WTC11 (cell line): ENCODE results near the gene RHOH. TPM values are rescaled to one million over a fixed set of nuclear protein-coding genes. Genes with fewer than 3 reads are reported as not detected.

Experiments
- ATAC-seq: fragments of 200-7000 bp; cut with Tn5 transposase; 2 replicates; pipeline ENCODE4 v1.10.0; 2021; ENCODE audit warnings: mild to moderate bottlenecking, moderate library complexity
- CTCF ChIA-PET: fragments of 300-600 bp; sonication (Branson Sonifier 250); formaldehyde crosslinking; loops from one replicate; lab custom pipeline; 2021; ENCODE audit warnings: antibody characterized with exemption; lab: Charles Lee
- POLR2A ChIA-PET: fragments of 350-600 bp; sonication (Branson Sonifier 250); formaldehyde crosslinking; loops from one replicate; lab custom pipeline; 2021; ENCODE audit warnings: antibody characterized with exemption; lab: Charles Lee
- DNase-seq: peaks from one replicate; pipeline ENCODE4 v3.0.0; 2021; ENCODE audit warnings: low spot score
- H3K27ac Mint-ChIP-seq: 2 replicates; pipeline ENCODE4 v1.8.0; 2021; ENCODE audit warnings: mixed read lengths
- H3K27me3 Mint-ChIP-seq: 2 replicates; pipeline ENCODE4 v1.8.0; 2021; ENCODE audit warnings: low read depth, mild to moderate bottlenecking, moderate library complexity, mixed read lengths
- H3K36me3 Mint-ChIP-seq: 2 replicates; pipeline ENCODE4 v1.8.0; 2021; ENCODE audit warnings: mixed read lengths
- H3K4me1 Mint-ChIP-seq: 2 replicates; pipeline ENCODE4 v1.8.0; 2022; ENCODE audit warnings: mixed read lengths
- H3K4me3 Mint-ChIP-seq: 2 replicates; pipeline ENCODE4 v1.8.0; 2021; ENCODE audit warnings: mild to moderate bottlenecking, moderate library complexity, mixed read lengths
- H3K9me3 Mint-ChIP-seq: 2 replicates; pipeline ENCODE4 v1.8.0; 2021; ENCODE audit warnings: mixed read lengths
- AFF4 ChIP-seq: sonication (generic); formaldehyde crosslinking; IDR thresholded peaks from 2 replicates; pipeline ENCODE4 v1.8.1; 2023; ENCODE audit warnings: mild to moderate bottlenecking, missing genetic modification reagents, borderline replicate concordance
- ATF1 ChIP-seq: sonication (generic); formaldehyde crosslinking; IDR thresholded peaks from 2 replicates; pipeline ENCODE4 v1.8.1; 2023; ENCODE audit warnings: mild to moderate bottlenecking, moderate library complexity, missing genetic modification reagents
- CBFB ChIP-seq: sonication (generic); formaldehyde crosslinking; IDR thresholded peaks from 2 replicates; pipeline ENCODE4 v1.8.1; 2022; ENCODE audit warnings: mild to moderate bottlenecking, low read depth, missing genetic modification reagents
- CDX4 ChIP-seq: fragments of 250-450 bp; sonication (Bioruptor Pico); IDR thresholded peaks from 2 replicates; pipeline ENCODE4 v1.9.0; 2021; ENCODE audit warnings: moderate library complexity, mild to moderate bottlenecking, inconsistent platforms, borderline replicate concordance
- EMX1 ChIP-seq: fragments of 250-450 bp; sonication (Bioruptor Pico); IDR thresholded peaks from 2 replicates; pipeline ENCODE4 v1.8.0; 2021; ENCODE audit warnings: mild to moderate bottlenecking
- ESRRA ChIP-seq: sonication (generic); formaldehyde crosslinking; IDR thresholded peaks from 2 replicates; pipeline ENCODE4 v1.8.1; 2022; ENCODE audit warnings: mild to moderate bottlenecking, missing genetic modification reagents, borderline replicate concordance
- FOXJ3 ChIP-seq: sonication (generic); formaldehyde crosslinking; IDR thresholded peaks from 2 replicates; pipeline ENCODE4 v1.9.0; 2021; ENCODE audit warnings: missing genetic modification reagents, mild to moderate bottlenecking, borderline replicate concordance
- MXD4 ChIP-seq: fragments of 250-450 bp; sonication (Bioruptor Pico); IDR thresholded peaks from 2 replicates; pipeline ENCODE4 v1.8.0; 2021; ENCODE audit warnings: mild to moderate bottlenecking, moderate library complexity, borderline replicate concordance
- MYBL2 ChIP-seq: sonication (generic); formaldehyde crosslinking; IDR thresholded peaks from 2 replicates; pipeline ENCODE4 v1.8.1; 2023; ENCODE audit warnings: mild to moderate bottlenecking, moderate library complexity, missing genetic modification reagents
- NFE2L1 ChIP-seq: sonication (generic); formaldehyde crosslinking; IDR thresholded peaks from 2 replicates; pipeline ENCODE4 v1.8.1; 2023; ENCODE audit warnings: missing genetic modification reagents
- OVOL2 ChIP-seq: fragments of 250-450 bp; sonication (Bioruptor Pico); IDR thresholded peaks from 2 replicates; pipeline ENCODE4 v1.9.0; 2021; ENCODE audit warnings: mild to moderate bottlenecking, borderline replicate concordance
- PRRX2 ChIP-seq: fragments of 250-450 bp; sonication (Bioruptor Pico); IDR thresholded peaks from 2 replicates; pipeline ENCODE4 v1.8.0; 2021; ENCODE audit warnings: mild to moderate bottlenecking
- RELA ChIP-seq: sonication (generic); formaldehyde crosslinking; IDR thresholded peaks from 2 replicates; pipeline ENCODE4 v1.8.1; 2022; ENCODE audit warnings: missing genetic modification reagents, mild to moderate bottlenecking, borderline replicate concordance
- SMAD4 ChIP-seq: sonication (generic); formaldehyde crosslinking; IDR thresholded peaks from 2 replicates; pipeline ENCODE4 v1.8.0; 2022; ENCODE audit warnings: mild to moderate bottlenecking, missing genetic modification reagents
- TEAD1 ChIP-seq: sonication (generic); formaldehyde crosslinking; IDR thresholded peaks from 2 replicates; pipeline ENCODE4 v1.8.0; 2022; ENCODE audit warnings: mild to moderate bottlenecking, missing genetic modification reagents
- TEAD4 ChIP-seq: sonication (generic); formaldehyde crosslinking; IDR thresholded peaks from 2 replicates; pipeline ENCODE4 v1.8.0; 2022; ENCODE audit warnings: mild to moderate bottlenecking, missing genetic modification reagents
- USF2 ChIP-seq: sonication (generic); formaldehyde crosslinking; IDR thresholded peaks from 2 replicates; pipeline ENCODE4 v1.8.1; 2023; ENCODE audit warnings: mild to moderate bottlenecking, missing genetic modification reagents, moderate library complexity
- ZBTB21 ChIP-seq: sonication (generic); formaldehyde crosslinking; IDR thresholded peaks from 2 replicates; pipeline ENCODE4 v1.8.1; 2023; ENCODE audit warnings: mild to moderate bottlenecking, missing genetic modification reagents, borderline replicate concordance
- ZMAT4 ChIP-seq: fragments of 250-450 bp; sonication (Bioruptor Pico); IDR thresholded peaks from 2 replicates; pipeline ENCODE4 v1.9.0; 2021; ENCODE audit warnings: mild to moderate bottlenecking
- ZNF121 ChIP-seq: sonication (generic); formaldehyde crosslinking; IDR thresholded peaks from 2 replicates; pipeline ENCODE4 v1.8.0; 2023; ENCODE audit warnings: missing genetic modification reagents
- ZNF317 ChIP-seq: sonication (generic); formaldehyde crosslinking; IDR thresholded peaks from 2 replicates; pipeline ENCODE4 v1.8.1; 2023; ENCODE audit warnings: low read depth, mild to moderate bottlenecking, moderate library complexity, missing genetic modification reagents, borderline replicate concordance
- ZNF416 ChIP-seq: fragments of 250-450 bp; sonication (Bioruptor Pico); IDR thresholded peaks from 2 replicates; pipeline ENCODE4 v1.9.0; 2021; ENCODE audit warnings: mild to moderate bottlenecking, inconsistent platforms
- ZNF425 ChIP-seq: fragments of 250-450 bp; sonication (Bioruptor Pico); conservative IDR thresholded peaks from 2 replicates; pipeline ENCODE4 v1.9.0; 2021; ENCODE audit warnings: mild to moderate bottlenecking
- total RNA-seq: library from RNA; stranded (reverse); gene quantifications from 3 replicates; pipeline ENCODE4 v1.2.3, GENCODE V29; 2021
- TF ChIP-seq, protein P1 (sequence below): sonication (generic); formaldehyde crosslinking; IDR thresholded peaks from 2 replicates; pipeline ENCODE4 v1.8.1; 2022; ENCODE audit warnings: low read depth, missing genetic modification reagents, borderline replicate concordance
- TF ChIP-seq, protein P2 (sequence below): sonication (generic); formaldehyde crosslinking; IDR thresholded peaks from 2 replicates; pipeline ENCODE4 v1.8.1; 2022; ENCODE audit warnings: low read depth, mild to moderate bottlenecking, moderate library complexity, missing genetic modification reagents, borderline replicate concordance

The RHOH gene
- total RNA-seq, 1 experiment from 2014 or later, result 8.7 TPM

- TF ChIP-seq ZMAT4 (CRISPR knock-in tag) (no peak), ZNF121 (no peak), MYBL2 (CRISPR knock-in tag) (no peak), PRRX2 (CRISPR knock-in tag) (no peak), ZNF425 (no peak), ZNF416 (CRISPR knock-in tag) (no peak), ESRRA (CRISPR knock-in tag) (no peak), NFE2L1 (CRISPR knock-in tag) (no peak), TEAD1 (CRISPR knock-in tag) (no peak), TEAD4 (CRISPR knock-in tag) (no peak), ATF1 (CRISPR knock-in tag) (no peak), ZBTB21 (CRISPR knock-in tag) (no peak), CBFB (CRISPR knock-in tag) (no peak), EMX1 (no peak)
- TF ChIP-seq, protein P1, sequence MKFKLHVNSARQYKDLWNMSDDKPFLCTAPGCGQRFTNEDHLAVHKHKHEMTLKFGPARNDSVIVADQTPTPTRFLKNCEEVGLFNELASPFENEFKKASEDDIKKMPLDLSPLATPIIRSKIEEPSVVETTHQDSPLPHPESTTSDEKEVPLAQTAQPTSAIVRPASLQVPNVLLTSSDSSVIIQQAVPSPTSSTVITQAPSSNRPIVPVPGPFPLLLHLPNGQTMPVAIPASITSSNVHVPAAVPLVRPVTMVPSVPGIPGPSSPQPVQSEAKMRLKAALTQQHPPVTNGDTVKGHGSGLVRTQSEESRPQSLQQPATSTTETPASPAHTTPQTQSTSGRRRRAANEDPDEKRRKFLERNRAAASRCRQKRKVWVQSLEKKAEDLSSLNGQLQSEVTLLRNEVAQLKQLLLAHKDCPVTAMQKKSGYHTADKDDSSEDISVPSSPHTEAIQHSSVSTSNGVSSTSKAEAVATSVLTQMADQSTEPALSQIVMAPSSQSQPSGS (CRISPR knock-in tag), result no peak
These were observed 9.6 kb downstream of the RHOH start (continued) for GRCh38 chr4:40206426-40206825.

GRCh38 chr4:40209401-40209800, 12.6 kb downstream of the RHOH start:
- peaks cover 37% of the 10 kb centered on the region for H3K4me1 Mint-ChIP-seq
- H3K9me3 Mint-ChIP-seq, result no peaks in the 10 kb centered on the region
- H3K36me3 Mint-ChIP-seq, result 0 out of 2 replicates have a peak, but pooled peaks cover 2% of the 10 kb centered on the region
- CTCF ChIA-PET, result no interaction called here
- ATAC-seq, result no peak
- H3K27ac Mint-ChIP-seq, result no peak overlapping the region
- POLR2A ChIA-PET, result no interaction called here
- no peak for DNase-seq
- no peak overlapping the region for H3K4me3 Mint-ChIP-seq
- no peaks in the 10 kb centered on the region for H3K27me3 Mint-ChIP-seq
- TF ChIP-seq USF2 (CRISPR knock-in tag) (no peak), RELA (no peak), MXD4 (CRISPR knock-in tag) (no peak), CDX4 (CRISPR knock-in tag) (no peak), OVOL2 (CRISPR knock-in tag) (no peak), ZNF317 (no peak), SMAD4 (no peak), ATF1 (CRISPR knock-in tag) (no peak), ZNF416 (CRISPR knock-in tag) (no peak), AFF4 (CRISPR knock-in tag) (no peak), FOXJ3 (CRISPR knock-in tag) (no peak), TEAD1 (CRISPR knock-in tag) (no peak)
- TF ChIP-seq, protein P2, sequence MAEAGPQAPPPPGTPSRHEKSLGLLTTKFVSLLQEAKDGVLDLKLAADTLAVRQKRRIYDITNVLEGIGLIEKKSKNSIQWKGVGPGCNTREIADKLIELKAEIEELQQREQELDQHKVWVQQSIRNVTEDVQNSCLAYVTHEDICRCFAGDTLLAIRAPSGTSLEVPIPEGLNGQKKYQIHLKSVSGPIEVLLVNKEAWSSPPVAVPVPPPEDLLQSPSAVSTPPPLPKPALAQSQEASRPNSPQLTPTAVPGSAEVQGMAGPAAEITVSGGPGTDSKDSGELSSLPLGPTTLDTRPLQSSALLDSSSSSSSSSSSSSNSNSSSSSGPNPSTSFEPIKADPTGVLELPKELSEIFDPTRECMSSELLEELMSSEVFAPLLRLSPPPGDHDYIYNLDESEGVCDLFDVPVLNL (CRISPR knock-in tag), result no peak
- TF ChIP-seq, protein P1 (CRISPR knock-in tag), result no peak
